ENCODE results near the gene KL.

The KL gene

GRCh38 chr13:33092073-33092987 is 76.1 kb downstream of the KL start:
- DNase-seq (ENCODE audit: extremely low read depth, low read depth) = no peak
- no peak for TF ChIP-seq CTCF (IDR thresholded peaks at IDR 0.05; ENCODE audit: low read depth, low read length)

GRCh38 chr13:33096886-33097605 is 80.8 kb downstream of the KL start:
- no peak for DNase-seq (ENCODE audit: extremely low read depth, low read depth)
- TF ChIP-seq CTCF (IDR thresholded peaks at IDR 0.05; ENCODE audit: low read depth, low read length) = no peak

- TF ChIP-seq CTCF (IDR thresholded peaks at IDR 0.05; ENCODE audit: low read depth, low read length) = no peak
- DNase-seq (ENCODE audit: extremely low read depth, low read depth) = no peak
These were observed 83.6 kb downstream of the KL start for GRCh38 chr13:33099860-33100259.

GRCh38 chr13:33100886-33101285 is 84.7 kb downstream of the KL start:
- no peak for TF ChIP-seq CTCF (IDR thresholded peaks at IDR 0.05; ENCODE audit: low read depth, low read length)
- DNase-seq (ENCODE audit: extremely low read depth, low read depth) = no peak

- TF ChIP-seq CTCF (IDR thresholded peaks at IDR 0.05; ENCODE audit: low read depth, low read length) = no peak
- DNase-seq (ENCODE audit: extremely low read depth, low read depth) = no peak
These were observed 85.6 kb downstream of the KL start for GRCh38 chr13:33101835-33102234.

GRCh38 chr13:33103457-33103856 is 87.2 kb downstream of the KL start:
- no peak for DNase-seq (ENCODE audit: extremely low read depth, low read depth)
- no peak for TF ChIP-seq CTCF (IDR thresholded peaks at IDR 0.05; ENCODE audit: low read depth, low read length)

- no peak for DNase-seq (ENCODE audit: extremely low read depth, low read depth)
- no peak for TF ChIP-seq CTCF (IDR thresholded peaks at IDR 0.05; ENCODE audit: low read depth, low read length)
These were observed 89.3 kb downstream of the KL start for GRCh38 chr13:33105387-33106005.

All from AG09319 (cell line).